K562 (cell line): ENCODE results near the gene OPN5. TPM values are rescaled to one million over a fixed set of nuclear protein-coding genes. Genes with fewer than 3 reads are reported as not detected.
A peak's percentile ranks its signal among the peaks of the same experiment; 100 is the strongest.

Experiments used
- ASH1L ChIP-seq: fragments of 450-650 bp; IDR thresholded peaks from 2 replicates; pipeline ENCODE4 v1.6.1; 2018; ENCODE audit warnings: borderline replicate concordance, mild to moderate bottlenecking, low read depth; ENCODE audit not compliant: partially characterized antibody
- E2F3 ChIP-seq: fragments of 250-450 bp; sonication (Bioruptor Pico); IDR thresholded peaks from 2 replicates; pipeline ENCODE4 v1.4.0; 2020; ENCODE audit warnings: mild to moderate bottlenecking
- HNRNPL ChIP-seq: fragments of 200-400 bp; formaldehyde crosslinking; IDR thresholded peaks from 2 replicates; pipeline ENCODE4 v1.6.1; 2017; ENCODE audit warnings: low read depth, mild to moderate bottlenecking, low read length
- OTX1 ChIP-seq: fragments of 450-650 bp; formaldehyde crosslinking; IDR thresholded peaks from 2 replicates; pipeline ENCODE4 v1.4.0; 2022; ENCODE audit warnings: mild to moderate bottlenecking
- PHF21A ChIP-seq: fragments of 450-650 bp; IDR thresholded peaks from 2 replicates; pipeline ENCODE4 v1.6.1; 2017; ENCODE audit warnings: low read depth, borderline replicate concordance
- PTBP1 ChIP-seq: fragments of 200-400 bp; formaldehyde crosslinking; IDR thresholded peaks from 2 replicates; pipeline ENCODE4 v1.6.1; 2017; ENCODE audit warnings: low read depth, low read length
- SAFB ChIP-seq: fragments of 200-400 bp; formaldehyde crosslinking; IDR thresholded peaks from 2 replicates; pipeline ENCODE4 v1.6.1; 2017; ENCODE audit warnings: low read depth, low read length, borderline replicate concordance
- STAG1 ChIP-seq: sonication (generic); formaldehyde crosslinking; IDR thresholded peaks from 2 replicates; pipeline ENCODE4 v1.5.0; 2020; ENCODE audit warnings: missing genetic modification reagents, borderline replicate concordance
- TFAM ChIP-seq: fragments of 250-450 bp; sonication (Bioruptor Pico); conservative IDR thresholded peaks from 2 replicates; pipeline ENCODE4 v1.5.0; 2021; ENCODE audit warnings: mild to moderate bottlenecking, moderate library complexity
- U2AF1 ChIP-seq: fragments of 200-400 bp; formaldehyde crosslinking; optimal IDR thresholded peaks from 2 replicates; pipeline ENCODE3; 2017; ENCODE audit warnings: mild to moderate bottlenecking, low read depth, low read length, moderate library complexity
- U2AF2 ChIP-seq: fragments of 200-400 bp; formaldehyde crosslinking; optimal IDR thresholded peaks from 2 replicates; pipeline ENCODE3; 2017; ENCODE audit warnings: low read depth, mild to moderate bottlenecking, low read length
- ZBED1 ChIP-seq: IDR thresholded peaks from 2 replicates; pipeline ENCODE4 v1.6.1; 2014
- ZC3H4 ChIP-seq: sonication (generic); formaldehyde crosslinking; IDR thresholded peaks from 2 replicates; pipeline ENCODE4 v1.9.0; 2021; ENCODE audit warnings: missing genetic modification reagents, borderline replicate concordance
- ZKSCAN1 ChIP-seq: fragments of 150-350 bp; IDR thresholded peaks from 2 replicates; pipeline ENCODE4 v1.6.1; 2016; ENCODE audit warnings: low read depth, low read length
- ZNF316 ChIP-seq: fragments of 450-650 bp; IDR thresholded peaks from 2 replicates; pipeline ENCODE4 v1.6.1; 2016
- ZNF41 ChIP-seq: fragments of 250-450 bp; sonication (Bioruptor Pico); conservative IDR thresholded peaks from 2 replicates; pipeline ENCODE4 v1.4.0; 2020; ENCODE audit warnings: mild to moderate bottlenecking
- ZNF584 ChIP-seq: fragments of 200-800 bp; sonication (Bioruptor generic); IDR thresholded peaks from 2 replicates; pipeline ENCODE4 v1.6.1; 2016; ENCODE audit warnings: low read depth, mild to moderate bottlenecking, missing genetic modification characterization, missing compliant biosample characterization
- ZNF77 ChIP-seq: fragments of 250-450 bp; sonication (Bioruptor Pico); IDR thresholded peaks from 2 replicates; pipeline ENCODE4 v1.5.0; 2020
- polyA plus RNA-seq, 8 experiments: library from polyadenylated mRNA; depleted of rRNA in 4 of 8; stranded (reverse) in 5 of 8; unstranded in 3 of 8; fragments of >200 nt; fragmentation: Nextera tagmentation in 2 of 8; fragmentation: Illumina TruSeq in 1 of 8; extraction: Ambion mirVana in 2 of 8; extraction: Trizol in 1 of 8; gene quantifications; 2 replicates each; pipeline versions ENCODE4 v1.2.1 to v1.2.3, GENCODE V29; 2011 to 2014; ENCODE audit warnings: inconsistent platforms in 1 of 8, missing spikeins in 1 of 8
- total RNA-seq, 7 experiments: library from RNA; depleted of rRNA in 6 of 7; stranded (reverse); fragments of >200 nt in 6 of 7; fragmentation: Illumina TruSeq in 2 of 7; extraction: Trizol in 2 of 7; gene quantifications; 2 replicates each; pipeline versions ENCODE4 v1.2.1 to v1.2.3, GENCODE V29; 2011 to 2021; ENCODE audit warnings: low replicate concordance in 1 of 7
- TF ChIP-seq, protein P1 (sequence below): fragments of 250-450 bp; sonication (Bioruptor Pico); IDR thresholded peaks from 2 replicates; pipeline ENCODE4 v1.4.0; 2020
- TF ChIP-seq, protein P2 (sequence below), 2 experiments: fragments of 250-450 bp in 1 of 2; fragments of 450-650 bp in 1 of 2; sonication (Bioruptor Pico) in 1 of 2; IDR thresholded peaks; 2 replicates each; pipeline versions ENCODE4 v1.6.1 to v1.8.0; 2016 to 2021; ENCODE audit warnings: mild to moderate bottlenecking in 2 of 2, moderate library complexity in 2 of 2, missing compliant biosample characterization in 1 of 2, missing genetic modification characterization in 1 of 2
- TF ChIP-seq, protein P3 (sequence below): fragments of 250-450 bp; sonication (Bioruptor Pico); IDR thresholded peaks from 2 replicates; pipeline ENCODE4 v1.4.0; 2020; ENCODE audit warnings: borderline replicate concordance

Gene OPN5
- total and polyA plus RNA-seq, 9 of the 15 experiments (the other 6 are each of a cell fraction or from before 2014, with no cell fraction given): not detected

DNA sequence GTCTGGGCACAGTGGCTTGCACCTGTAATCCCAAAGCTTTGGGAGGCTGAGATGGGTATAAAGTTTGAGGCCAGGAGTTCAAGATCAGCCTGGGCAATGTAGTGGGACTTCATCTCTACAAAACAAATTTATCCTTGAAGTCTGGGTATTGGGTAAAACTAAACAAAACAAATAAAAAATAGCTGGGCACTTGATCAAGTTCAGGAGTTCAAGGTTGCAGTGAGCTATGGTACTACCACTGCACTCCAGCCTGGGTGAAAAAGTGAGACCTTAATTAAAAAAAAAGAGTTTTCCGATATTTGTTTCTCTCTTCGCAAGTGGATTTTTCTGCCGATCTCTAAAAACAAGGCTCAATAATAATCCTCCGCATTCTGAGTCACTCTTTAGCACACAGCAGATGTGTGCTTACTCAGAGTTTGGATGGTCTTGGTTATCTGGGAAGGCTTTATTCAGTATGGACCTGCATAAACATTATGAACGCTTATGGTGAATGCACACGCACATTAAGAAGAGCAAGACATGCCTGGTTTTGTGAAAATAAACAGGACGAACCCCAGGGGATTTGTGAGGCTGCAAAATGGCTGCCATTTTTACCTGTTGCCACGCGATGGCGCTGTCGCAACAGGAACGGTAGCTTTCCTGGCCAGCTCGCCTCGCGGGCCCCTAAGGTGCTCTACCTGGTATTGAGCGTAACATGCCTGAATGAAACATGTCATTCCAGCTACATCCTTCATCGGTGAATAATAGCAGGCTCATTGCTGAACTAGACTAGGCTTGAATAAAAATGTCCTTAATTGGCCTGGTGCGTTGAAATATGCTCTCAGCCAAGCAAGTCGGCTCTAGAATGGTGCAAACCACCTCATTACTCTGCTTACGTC lies 6.0 kb downstream of the OPN5 start (continued):
- TF ChIP-seq, protein P1, sequence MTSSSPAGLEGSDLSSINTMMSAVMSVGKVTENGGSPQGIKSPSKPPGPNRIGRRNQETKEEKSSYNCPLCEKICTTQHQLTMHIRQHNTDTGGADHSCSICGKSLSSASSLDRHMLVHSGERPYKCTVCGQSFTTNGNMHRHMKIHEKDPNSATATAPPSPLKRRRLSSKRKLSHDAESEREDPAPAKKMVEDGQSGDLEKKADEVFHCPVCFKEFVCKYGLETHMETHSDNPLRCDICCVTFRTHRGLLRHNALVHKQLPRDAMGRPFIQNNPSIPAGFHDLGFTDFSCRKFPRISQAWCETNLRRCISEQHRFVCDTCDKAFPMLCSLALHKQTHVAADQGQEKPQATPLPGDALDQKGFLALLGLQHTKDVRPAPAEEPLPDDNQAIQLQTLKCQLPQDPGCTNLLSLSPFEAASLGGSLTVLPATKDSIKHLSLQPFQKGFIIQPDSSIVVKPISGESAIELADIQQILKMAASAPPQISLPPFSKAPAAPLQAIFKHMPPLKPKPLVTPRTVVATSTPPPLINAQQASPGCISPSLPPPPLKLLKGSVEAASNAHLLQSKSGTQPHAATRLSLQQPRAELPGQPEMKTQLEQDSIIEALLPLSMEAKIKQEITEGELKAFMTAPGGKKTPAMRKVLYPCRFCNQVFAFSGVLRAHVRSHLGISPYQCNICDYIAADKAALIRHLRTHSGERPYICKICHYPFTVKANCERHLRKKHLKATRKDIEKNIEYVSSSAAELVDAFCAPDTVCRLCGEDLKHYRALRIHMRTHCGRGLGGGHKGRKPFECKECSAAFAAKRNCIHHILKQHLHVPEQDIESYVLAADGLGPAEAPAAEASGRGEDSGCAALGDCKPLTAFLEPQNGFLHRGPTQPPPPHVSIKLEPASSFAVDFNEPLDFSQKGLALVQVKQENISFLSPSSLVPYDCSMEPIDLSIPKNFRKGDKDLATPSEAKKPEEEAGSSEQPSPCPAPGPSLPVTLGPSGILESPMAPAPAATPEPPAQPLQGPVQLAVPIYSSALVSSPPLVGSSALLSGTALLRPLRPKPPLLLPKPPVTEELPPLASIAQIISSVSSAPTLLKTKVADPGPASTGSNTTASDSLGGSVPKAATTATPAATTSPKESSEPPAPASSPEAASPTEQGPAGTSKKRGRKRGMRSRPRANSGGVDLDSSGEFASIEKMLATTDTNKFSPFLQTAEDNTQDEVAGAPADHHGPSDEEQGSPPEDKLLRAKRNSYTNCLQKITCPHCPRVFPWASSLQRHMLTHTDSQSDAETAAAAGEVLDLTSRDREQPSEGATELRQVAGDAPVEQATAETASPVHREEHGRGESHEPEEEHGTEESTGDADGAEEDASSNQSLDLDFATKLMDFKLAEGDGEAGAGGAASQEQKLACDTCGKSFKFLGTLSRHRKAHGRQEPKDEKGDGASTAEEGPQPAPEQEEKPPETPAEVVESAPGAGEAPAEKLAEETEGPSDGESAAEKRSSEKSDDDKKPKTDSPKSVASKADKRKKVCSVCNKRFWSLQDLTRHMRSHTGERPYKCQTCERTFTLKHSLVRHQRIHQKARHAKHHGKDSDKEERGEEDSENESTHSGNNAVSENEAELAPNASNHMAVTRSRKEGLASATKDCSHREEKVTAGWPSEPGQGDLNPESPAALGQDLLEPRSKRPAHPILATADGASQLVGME: no peak
- TF ChIP-seq PTBP1 (no peak), ZC3H4 (no peak), ZNF41 (CRISPR knock-in tag) (no peak), PHF21A (no peak), ASH1L (no peak), HNRNPL (no peak), TFAM (CRISPR knock-in tag) (no peak), OTX1 (no peak), ZBED1 (no peak), ZNF77 (CRISPR knock-in tag) (no peak), U2AF2 (no peak), STAG1 (peak; percentile 92), ZKSCAN1 (0 out of 2 replicates have a peak, but pooled peaks have one; percentile 42), E2F3 (CRISPR knock-in tag) (no peak), ZNF316 (no peak), SAFB (no peak), ZNF584 (CRISPR knock-in tag) (no peak), U2AF1 (no peak)
- TF ChIP-seq, protein P2, sequence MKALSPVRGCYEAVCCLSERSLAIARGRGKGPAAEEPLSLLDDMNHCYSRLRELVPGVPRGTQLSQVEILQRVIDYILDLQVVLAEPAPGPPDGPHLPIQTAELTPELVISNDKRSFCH (CRISPR knock-in tag; IDR thresholded peaks at IDR 0.05): no peak
- TF ChIP-seq, protein P2 (tag; IDR thresholded peaks at IDR 0.05): no peak
- TF ChIP-seq, protein P3, sequence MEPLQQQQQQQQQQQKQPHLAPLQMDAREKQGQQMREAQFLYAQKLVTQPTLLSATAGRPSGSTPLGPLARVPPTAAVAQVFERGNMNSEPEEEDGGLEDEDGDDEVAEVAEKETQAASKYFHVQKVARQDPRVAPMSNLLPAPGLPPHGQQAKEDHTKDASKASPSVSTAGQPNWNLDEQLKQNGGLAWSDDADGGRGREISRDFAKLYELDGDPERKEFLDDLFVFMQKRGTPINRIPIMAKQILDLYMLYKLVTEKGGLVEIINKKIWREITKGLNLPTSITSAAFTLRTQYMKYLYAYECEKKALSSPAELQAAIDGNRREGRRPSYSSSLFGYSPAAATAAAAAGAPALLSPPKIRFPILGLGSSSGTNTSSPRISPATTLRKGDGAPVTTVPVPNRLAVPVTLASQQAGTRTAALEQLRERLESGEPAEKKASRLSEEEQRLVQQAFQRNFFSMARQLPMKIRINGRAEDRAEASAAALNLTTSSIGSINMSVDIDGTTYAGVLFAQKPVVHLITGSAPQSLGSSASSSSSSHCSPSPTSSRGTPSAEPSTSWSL (CRISPR knock-in tag): no peak
